ENCODE measurements around the gene CYTH1. TPM values are rescaled to one million over a fixed set of nuclear protein-coding genes. Genes with fewer than 3 reads are reported as not detected.

The CYTH1 gene
- total RNA-seq, 6 experiments from 2014 or later: 7.7 to 15.3 (median 10.9) TPM

- H3K4me1 Mint-ChIP-seq (ENCODE audit: low read depth): peaks cover 22% of the 10 kb centered on the region
- DNase-seq: no peak
- no peak overlapping the region for H3K4me3 Mint-ChIP-seq
- no peak overlapping the region for H3K27ac Mint-ChIP-seq
- no peaks in the 10 kb centered on the region; the same call in 1 of the 2 replicates for H3K27me3 Mint-ChIP-seq (ENCODE audit: insufficient read depth)
- H3K9me3 Mint-ChIP-seq: no peaks in the 10 kb centered on the region
- H3K36me3 Mint-ChIP-seq (ENCODE audit: low read depth): no peaks in the 10 kb centered on the region
- TF ChIP-seq, protein P1, sequence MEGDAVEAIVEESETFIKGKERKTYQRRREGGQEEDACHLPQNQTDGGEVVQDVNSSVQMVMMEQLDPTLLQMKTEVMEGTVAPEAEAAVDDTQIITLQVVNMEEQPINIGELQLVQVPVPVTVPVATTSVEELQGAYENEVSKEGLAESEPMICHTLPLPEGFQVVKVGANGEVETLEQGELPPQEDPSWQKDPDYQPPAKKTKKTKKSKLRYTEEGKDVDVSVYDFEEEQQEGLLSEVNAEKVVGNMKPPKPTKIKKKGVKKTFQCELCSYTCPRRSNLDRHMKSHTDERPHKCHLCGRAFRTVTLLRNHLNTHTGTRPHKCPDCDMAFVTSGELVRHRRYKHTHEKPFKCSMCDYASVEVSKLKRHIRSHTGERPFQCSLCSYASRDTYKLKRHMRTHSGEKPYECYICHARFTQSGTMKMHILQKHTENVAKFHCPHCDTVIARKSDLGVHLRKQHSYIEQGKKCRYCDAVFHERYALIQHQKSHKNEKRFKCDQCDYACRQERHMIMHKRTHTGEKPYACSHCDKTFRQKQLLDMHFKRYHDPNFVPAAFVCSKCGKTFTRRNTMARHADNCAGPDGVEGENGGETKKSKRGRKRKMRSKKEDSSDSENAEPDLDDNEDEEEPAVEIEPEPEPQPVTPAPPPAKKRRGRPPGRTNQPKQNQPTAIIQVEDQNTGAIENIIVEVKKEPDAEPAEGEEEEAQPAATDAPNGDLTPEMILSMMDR (IDR thresholded peaks at IDR 0.05): no peak
These were observed 7.6 kb downstream of the CYTH1 start for GRCh38 chr17:78774453-78774852.

- Mint-ChIP-seq H3K36me3 (ENCODE audit: low read depth) (no peaks in the 10 kb centered on the region), H3K4me1 (ENCODE audit: low read depth) (peaks cover 19% of the 10 kb centered on the region)
These were observed 10.2 kb downstream of the CYTH1 start for GRCh38 chr17:78771758-78772382.

DNA sequence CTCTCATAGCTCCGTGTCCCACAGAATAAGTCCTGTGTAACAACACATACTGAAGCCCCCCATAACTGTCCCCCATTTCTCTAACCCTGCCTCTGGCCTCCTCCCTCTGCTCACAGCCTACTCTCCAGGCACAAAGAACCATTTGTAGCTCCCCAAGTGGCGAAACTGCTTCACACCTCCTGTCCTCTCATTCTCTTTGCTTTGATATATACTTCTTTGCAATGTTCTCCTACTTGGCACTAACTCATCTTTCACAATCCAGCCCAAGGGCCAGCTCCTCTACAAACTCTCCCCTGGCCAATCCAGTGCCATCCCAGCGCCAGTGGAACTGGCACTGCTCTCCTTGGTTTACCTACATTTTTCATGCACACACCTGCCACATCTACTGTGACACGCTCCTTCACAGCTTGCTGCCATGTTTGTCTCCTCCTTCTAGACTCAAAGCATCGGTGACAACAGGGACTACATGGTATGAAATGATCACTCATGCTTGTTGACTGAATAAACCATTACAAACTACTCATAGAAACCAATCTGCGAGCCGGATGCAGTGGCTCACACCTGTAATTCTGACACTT is 12.8 kb downstream of the CYTH1 start:
- Mint-ChIP-seq H3K4me1 (ENCODE audit: low read depth) (peaks cover 19% of the 10 kb centered on the region), H3K36me3 (ENCODE audit: low read depth) (no peaks in the 10 kb centered on the region), H3K9me3 (no peaks in the 10 kb centered on the region), H3K27me3 (ENCODE audit: insufficient read depth) (no peaks in the 10 kb centered on the region), H3K4me3 (no peak overlapping the region), H3K27ac (no peak overlapping the region)
- TF ChIP-seq, protein P1 (IDR thresholded peaks at IDR 0.05): no peak
- DNase-seq: no peak

More at GRCh38 chr17:78771758-78772382, 10.2 kb downstream of the CYTH1 start:
- no peaks in the 10 kb centered on the region for H3K9me3 Mint-ChIP-seq
- TF ChIP-seq, protein P1 (IDR thresholded peaks at IDR 0.05): no peak
- H3K27me3 Mint-ChIP-seq (ENCODE audit: insufficient read depth): no peaks in the 10 kb centered on the region
- no peak overlapping the region for H3K4me3 Mint-ChIP-seq
- DNase-seq: no peak
- H3K27ac Mint-ChIP-seq: no peak overlapping the region

DNA sequence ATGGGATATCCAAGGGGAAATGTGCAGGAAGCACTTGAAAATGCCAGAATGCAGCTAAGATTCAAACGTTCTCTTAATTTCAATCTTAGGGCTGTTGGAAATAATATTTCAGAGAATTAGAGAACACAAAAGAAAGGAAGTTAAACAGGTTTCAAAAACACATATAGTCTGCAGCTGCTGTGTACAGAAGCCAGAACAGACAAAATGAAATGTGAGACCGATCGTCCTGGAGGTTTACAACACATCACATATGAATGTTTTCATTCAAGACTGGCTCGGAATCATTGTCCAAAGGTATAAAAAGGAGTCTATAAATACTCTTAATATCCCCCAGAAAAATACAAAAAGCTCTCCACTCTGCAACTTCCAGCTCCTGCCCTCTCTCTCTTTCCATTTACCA is 14.3 kb downstream of the CYTH1 start:
- Mint-ChIP-seq H3K27ac (no peak overlapping the region), H3K9me3 (no peaks in the 10 kb centered on the region), H3K36me3 (ENCODE audit: low read depth) (no peaks in the 10 kb centered on the region), H3K4me1 (ENCODE audit: low read depth) (peaks cover 21% of the 10 kb centered on the region), H3K4me3 (no peak overlapping the region), H3K27me3 (ENCODE audit: insufficient read depth) (no peaks in the 10 kb centered on the region)
- no peak for DNase-seq
- TF ChIP-seq, protein P1 (IDR thresholded peaks at IDR 0.05): no peak

- peaks cover 21% of the 10 kb centered on the region for H3K4me1 Mint-ChIP-seq (ENCODE audit: low read depth)
- H3K27me3 Mint-ChIP-seq (ENCODE audit: insufficient read depth): no peaks in the 10 kb centered on the region
- H3K27ac Mint-ChIP-seq: no peak overlapping the region
- H3K9me3 Mint-ChIP-seq: no peaks in the 10 kb centered on the region
- H3K4me3 Mint-ChIP-seq: no peak overlapping the region
- TF ChIP-seq, protein P1 (IDR thresholded peaks at IDR 0.05): no peak
- DNase-seq: no peak
- no peaks in the 10 kb centered on the region for H3K36me3 Mint-ChIP-seq (ENCODE audit: low read depth)
These were observed 15.3 kb downstream of the CYTH1 start for GRCh38 chr17:78766743-78767294.
